CD4-positive, alpha-beta memory T cell (primary cell): ENCODE measurements around the gene EPHB1. TPM values are rescaled to one million over a fixed set of nuclear protein-coding genes. Genes with fewer than 3 reads are reported as not detected.

ENCODE experiments used
- CTCF ChIA-PET: fragments of 350-600 bp; sonication (Branson Sonifier 250); formaldehyde crosslinking; loops from one replicate; lab custom pipeline; 2021; ENCODE audit warnings: inconsistent platforms; ENCODE audit not compliant: partially characterized antibody; lab: Charles Lee
- POLR2A ChIA-PET: fragments of 350-600 bp; sonication (Branson Sonifier 250); formaldehyde crosslinking; loops from one replicate; lab custom pipeline; 2021; ENCODE audit not compliant: partially characterized antibody; lab: Charles Lee
- DNase-seq, 5 donors: peaks; one replicate each; pipeline versions ENCODE4 v3.0.0 to v3.0.0-alpha.2; 2020 to 2022; ENCODE audit warnings: mixed read lengths in 1 of 5
- H3K27ac ChIP-seq: one replicate; pipeline ENCODE4 v1.7.0; 2013; ENCODE audit warnings: low read depth, low read length
- H3K27me3 ChIP-seq: 2 replicates; pipeline ENCODE4 v1.7.0; 2013; ENCODE audit warnings: mild to moderate bottlenecking, low read length, moderate library complexity; ENCODE audit not compliant: insufficient read depth
- H3K36me3 ChIP-seq: 2 replicates; pipeline ENCODE4 v1.7.0; 2013; ENCODE audit warnings: mild to moderate bottlenecking, low read length, moderate library complexity; ENCODE audit not compliant: insufficient read depth
- H3K4me1 ChIP-seq: 2 replicates; pipeline ENCODE4 v1.7.0; 2013; ENCODE audit warnings: mild to moderate bottlenecking, low read length, moderate library complexity; ENCODE audit not compliant: insufficient read depth
- H3K4me3 ChIP-seq, 2 donors: one replicate each; pipeline ENCODE4 v1.7.0; 2013; ENCODE audit warnings: low read length in 2 of 2, mild to moderate bottlenecking in 1 of 2
- H3K9me3 ChIP-seq, 2 donors: one replicate each; pipeline ENCODE4 v1.7.0; 2013; ENCODE audit warnings: low read length in 2 of 2, control low read depth in 1 of 2; ENCODE audit not compliant: control insufficient read depth in 1 of 2
- H3K27ac Mint-ChIP-seq, 7 donors: one replicate each; pipeline ENCODE4 v1.8.0; 2020 to 2021; ENCODE audit warnings: mixed read lengths in 7 of 7, mild to moderate bottlenecking in 6 of 7, inconsistent platforms in 3 of 7, moderate library complexity in 3 of 7
- H3K27me3 Mint-ChIP-seq, 2 donors: one replicate each; pipeline ENCODE4 v1.8.0; 2020 to 2021; ENCODE audit warnings: mixed read lengths in 2 of 2
- H3K36me3 Mint-ChIP-seq, 2 donors: one replicate each; pipeline ENCODE4 v1.8.0; 2020 to 2021; ENCODE audit warnings: mixed read lengths in 2 of 2, inconsistent platforms in 1 of 2, mild to moderate bottlenecking in 1 of 2
- H3K4me1 Mint-ChIP-seq, 4 donors: one replicate each; pipeline ENCODE4 v1.8.0; 2020 to 2021; ENCODE audit warnings: mixed read lengths in 4 of 4, mild to moderate bottlenecking in 1 of 4
- H3K4me3 Mint-ChIP-seq, 8 donors: one replicate each; pipeline ENCODE4 v1.8.0; 2020 to 2021; ENCODE audit warnings: mixed read lengths in 8 of 8, mild to moderate bottlenecking in 7 of 8, moderate library complexity in 6 of 8, inconsistent platforms in 3 of 8
- H3K9me3 Mint-ChIP-seq, 8 donors: one replicate each; pipeline ENCODE4 v1.8.0; 2020 to 2021; ENCODE audit warnings: mixed read lengths in 8 of 8, mild to moderate bottlenecking in 5 of 8, inconsistent platforms in 3 of 8, moderate library complexity in 1 of 8
- intact Hi-C: fragments of 100-400 bp; cut with micrococcal nuclease; formaldehyde crosslinking; loops from one replicate; pipeline ENCODE4 v1.15.1; 2023
- polyA plus RNA-seq, 2 donors: library from polyadenylated mRNA; unstranded; fragments of 300-500 nt; fragmentation: Illumina TruSeq; gene quantifications; one replicate each; pipeline ENCODE4 v1.2.3, GENCODE V29; 2021
- total RNA-seq, 2 experiments: library from RNA; stranded (reverse); gene quantifications; one replicate each; pipeline ENCODE4 v1.2.3, GENCODE V29; 2021

EPHB1 gene
- total and polyA plus RNA-seq, 4 experiments from 2014 or later, result 0.30 to 0.69 (median 0.43) TPM; not detected in 1

- no peaks in the 10 kb centered on the region for H3K9me3 Mint-ChIP-seq
- no peaks in the 10 kb centered on the region for H3K36me3 Mint-ChIP-seq
- Histone ChIP-seq H3K27me3 (no peaks in the 10 kb centered on the region), H3K36me3 (no peaks in the 10 kb centered on the region), H3K4me3 (no peak overlapping the region), H3K9me3 (no peaks in the 10 kb centered on the region), H3K27ac (no peak overlapping the region), H3K4me1 (no peaks in the 10 kb centered on the region)
- ChIA-PET POLR2A (no interaction called here), CTCF (no interaction called here)
- peaks cover 0 to 3% (median 1%) of the 10 kb centered on the region in 4 donors for H3K4me1 Mint-ChIP-seq
- no peak overlapping the region for H3K4me3 Mint-ChIP-seq
- no peak overlapping the region for H3K27ac Mint-ChIP-seq
- peaks cover 0 to 1% of the 10 kb centered on the region in 2 donors for H3K27me3 Mint-ChIP-seq
- intact Hi-C loops, result no loop called here
- no peak for DNase-seq
Observed at GRCh38 chr3:134857356-134857755, 62.3 kb downstream of the EPHB1 start.

DNA sequence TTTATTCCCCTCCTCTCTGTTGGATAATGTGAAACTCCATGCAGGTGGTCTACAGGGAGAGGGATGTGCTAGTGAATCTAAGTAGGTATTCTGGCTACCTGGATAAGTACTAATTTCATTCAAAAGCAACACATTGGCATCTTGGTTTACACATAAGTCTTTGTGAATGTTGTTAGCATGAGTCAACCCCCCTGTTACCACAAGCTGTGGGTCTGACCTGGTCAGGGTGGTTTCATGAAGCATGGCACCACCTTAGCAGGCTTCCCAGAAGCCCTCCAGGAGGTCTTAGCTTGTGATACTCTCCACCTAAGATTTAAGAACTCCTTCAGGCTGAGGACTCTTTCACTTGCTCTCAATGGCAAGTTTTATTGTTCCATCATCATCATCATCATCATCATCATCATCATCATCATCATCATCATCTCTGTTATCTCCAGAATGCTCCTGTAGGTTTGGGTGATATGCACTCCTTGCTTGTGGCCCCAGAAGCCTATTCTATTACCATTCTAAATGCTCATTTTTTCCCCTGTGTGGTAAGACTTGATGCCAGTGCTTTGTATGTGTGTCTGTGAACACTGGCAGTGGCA lies 62.8 kb downstream of the EPHB1 start:
- peaks cover 0 to 1% of the 10 kb centered on the region in 2 donors for H3K27me3 Mint-ChIP-seq
- POLR2A ChIA-PET, result no interaction called here

GRCh38 chr3:134858441-134859035 lies 63.5 kb downstream of the EPHB1 start:
- Histone ChIP-seq H3K4me3 (no peak overlapping the region), H3K4me1 (no peaks in the 10 kb centered on the region), H3K27me3 (no peaks in the 10 kb centered on the region), H3K9me3 (no peaks in the 10 kb centered on the region), H3K36me3 (no peaks in the 10 kb centered on the region), H3K27ac (no peak overlapping the region)
- no peak for DNase-seq
- intact Hi-C loops, result no loop called here
- Mint-ChIP-seq H3K36me3 (no peaks in the 10 kb centered on the region), H3K27ac (no peak overlapping the region), H3K4me3 (no peak overlapping the region), H3K9me3 (no peaks in the 10 kb centered on the region), H3K4me1 (no peaks in the 10 kb centered on the region), H3K27me3 (peaks cover 0 to 1% of the 10 kb centered on the region in 2 donors)
- POLR2A ChIA-PET, result no interaction called here
- CTCF ChIA-PET, result no interaction called here

More for the DNA sequence above, 62.8 kb downstream of the EPHB1 start:
- DNase-seq, result no peak
- no peaks in the 10 kb centered on the region for H3K9me3 ChIP-seq
- H3K4me1 ChIP-seq, result no peaks in the 10 kb centered on the region
- peaks cover 0 to 3% (median under 1%) of the 10 kb centered on the region in 4 donors for H3K4me1 Mint-ChIP-seq
- no peaks in the 10 kb centered on the region for H3K36me3 Mint-ChIP-seq
- H3K4me3 ChIP-seq, result no peak overlapping the region
- no peak overlapping the region for H3K27ac Mint-ChIP-seq
- H3K4me3 Mint-ChIP-seq, result no peak overlapping the region
- no peaks in the 10 kb centered on the region for H3K9me3 Mint-ChIP-seq
- no peaks in the 10 kb centered on the region for H3K36me3 ChIP-seq
- intact Hi-C loops, result no loop called here
- H3K27me3 ChIP-seq, result no peaks in the 10 kb centered on the region
- CTCF ChIA-PET, result no interaction called here
- H3K27ac ChIP-seq, result no peak overlapping the region

- no peak for DNase-seq
- H3K27me3 ChIP-seq, result no peaks in the 10 kb centered on the region
- H3K36me3 ChIP-seq, result no peaks in the 10 kb centered on the region
- ChIA-PET POLR2A (no interaction called here), CTCF (no interaction called here)
- no peaks in the 10 kb centered on the region for H3K9me3 ChIP-seq
- H3K4me3 ChIP-seq, result no peak overlapping the region
- intact Hi-C loops, result no loop called here
- H3K27ac ChIP-seq, result no peak overlapping the region
- Mint-ChIP-seq H3K27me3 (peaks cover 0 to 1% of the 10 kb centered on the region in 2 donors), H3K4me1 (no peaks in the 10 kb centered on the region), H3K9me3 (no peaks in the 10 kb centered on the region), H3K27ac (no peak overlapping the region), H3K4me3 (no peak overlapping the region), H3K36me3 (no peaks in the 10 kb centered on the region)
- H3K4me1 ChIP-seq, result no peaks in the 10 kb centered on the region
Observed at GRCh38 chr3:134859341-134859740, 64.3 kb downstream of the EPHB1 start.

DNA sequence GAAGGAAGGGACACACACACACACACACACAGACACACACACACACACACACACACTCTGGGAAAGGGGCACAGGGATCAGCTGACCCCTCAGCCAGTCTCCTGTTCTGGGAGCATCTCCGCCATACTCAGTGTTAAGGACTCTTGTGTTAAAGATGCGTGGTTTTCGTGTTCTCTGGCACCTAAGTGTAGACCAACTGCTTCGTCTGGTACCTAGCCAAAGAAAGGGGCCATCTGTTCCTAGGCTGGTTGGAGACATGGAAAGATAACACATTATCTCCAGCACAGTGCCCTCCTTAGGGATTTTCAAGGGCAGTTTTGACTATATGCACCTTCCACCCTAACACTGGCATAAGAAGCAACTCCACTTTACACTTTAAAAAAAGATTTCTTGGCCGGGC lies 65.1 kb downstream of the EPHB1 start:
- Histone ChIP-seq H3K9me3 (no peaks in the 10 kb centered on the region), H3K27ac (no peak overlapping the region), H3K27me3 (no peaks in the 10 kb centered on the region), H3K36me3 (no peaks in the 10 kb centered on the region), H3K4me3 (no peak overlapping the region), H3K4me1 (no peaks in the 10 kb centered on the region)
- H3K27me3 Mint-ChIP-seq, result peaks cover 0 to 1% of the 10 kb centered on the region in 2 donors
- H3K4me1 Mint-ChIP-seq, result no peaks in the 10 kb centered on the region
- intact Hi-C loops, result no loop called here
- CTCF ChIA-PET, result no interaction called here
- no peak for DNase-seq
- H3K9me3 Mint-ChIP-seq, result no peaks in the 10 kb centered on the region
- H3K36me3 Mint-ChIP-seq, result no peaks in the 10 kb centered on the region
- H3K27ac Mint-ChIP-seq, result no peak overlapping the region
- POLR2A ChIA-PET, result no interaction called here
- H3K4me3 Mint-ChIP-seq, result no peak overlapping the region

DNA sequence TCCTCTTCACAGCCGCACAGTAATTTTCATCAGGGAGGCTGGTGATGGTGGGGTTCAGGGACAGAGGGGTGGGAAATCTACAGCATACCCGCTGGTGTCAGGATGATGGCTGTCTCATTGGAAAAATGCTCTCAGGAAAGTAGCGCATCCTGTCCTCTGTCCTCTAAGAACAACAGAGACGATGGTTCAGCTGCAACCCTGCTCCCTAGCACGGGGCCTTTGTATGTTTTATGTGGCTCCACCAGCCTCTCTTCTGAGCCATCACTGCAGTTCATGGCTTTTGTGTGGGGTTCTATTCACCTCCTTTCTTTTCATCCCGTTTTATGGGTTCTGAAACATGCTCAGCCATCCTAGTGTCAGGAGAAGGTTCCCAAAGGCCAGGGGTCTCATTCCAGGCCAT lies 68.9 kb downstream of the EPHB1 start:
- intact Hi-C loops, result no loop called here
- H3K27me3 ChIP-seq, result no peaks in the 10 kb centered on the region
- H3K4me3 ChIP-seq, result no peak overlapping the region
- CTCF ChIA-PET, result interaction anchor here (0.8 kb wide), 1 partner anchor 9 kb away, joined by 3 read pairs; no protein-coding TSS in a partner anchor
- H3K36me3 ChIP-seq, result no peaks in the 10 kb centered on the region
- H3K4me3 Mint-ChIP-seq, result no peak overlapping the region
- H3K27ac ChIP-seq, result no peak overlapping the region
- POLR2A ChIA-PET, result no interaction called here
- no peaks in the 10 kb centered on the region for H3K36me3 Mint-ChIP-seq
- no peaks in the 10 kb centered on the region for H3K4me1 Mint-ChIP-seq
- H3K27me3 Mint-ChIP-seq, result peaks cover 2% of the 10 kb centered on the region in 2 donors
- no peak overlapping the region for H3K27ac Mint-ChIP-seq
- DNase-seq, result no peak
- no peaks in the 10 kb centered on the region for H3K9me3 Mint-ChIP-seq
- H3K9me3 ChIP-seq, result no peaks in the 10 kb centered on the region
- H3K4me1 ChIP-seq, result no peaks in the 10 kb centered on the region

DNA sequence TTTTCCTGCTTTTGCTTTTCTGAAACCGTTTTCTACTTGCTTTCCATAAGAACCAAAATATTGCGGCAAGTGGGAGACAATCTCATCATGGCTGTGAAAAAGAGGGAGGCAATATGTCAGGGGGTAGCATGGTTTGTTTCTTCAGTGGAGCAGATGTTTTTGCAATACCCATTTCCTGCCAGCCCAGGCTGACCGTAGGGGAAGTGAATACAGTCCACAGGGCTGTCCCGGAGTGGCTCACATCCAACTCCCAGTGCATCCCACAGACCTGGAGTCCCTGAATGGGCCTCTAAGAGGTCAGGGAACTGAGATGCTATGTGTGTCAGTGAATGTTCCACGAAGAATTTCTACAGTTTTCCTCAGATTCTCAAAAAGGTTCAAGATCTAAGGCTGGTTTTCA lies 69.6 kb downstream of the EPHB1 start:
- intact Hi-C loops, result no loop called here
- Mint-ChIP-seq H3K27me3 (peaks cover 2% of the 10 kb centered on the region in 2 donors), H3K4me3 (no peak overlapping the region), H3K27ac (no peak overlapping the region), H3K4me1 (no peaks in the 10 kb centered on the region), H3K9me3 (no peaks in the 10 kb centered on the region), H3K36me3 (no peaks in the 10 kb centered on the region)
- no peak overlapping the region for H3K27ac ChIP-seq
- no peaks in the 10 kb centered on the region for H3K4me1 ChIP-seq
- POLR2A ChIA-PET, result no interaction called here
- no peaks in the 10 kb centered on the region for H3K27me3 ChIP-seq
- no peaks in the 10 kb centered on the region for H3K9me3 ChIP-seq
- CTCF ChIA-PET, result no interaction called here
- no peak overlapping the region for H3K4me3 ChIP-seq
- DNase-seq, result no peak
- H3K36me3 ChIP-seq, result no peaks in the 10 kb centered on the region
